ENCODE measurements around the gene CHRD. TPM values are rescaled to one million over a fixed set of nuclear protein-coding genes. Genes with fewer than 3 reads are reported as not detected.

CHRD gene
- total and polyA plus RNA-seq, 9 of the 15 experiments (the other 6 are each of a cell fraction or from before 2014, with no cell fraction given): 0.11 to 1.3 (median 0.59) TPM; not detected in 3

DNA sequence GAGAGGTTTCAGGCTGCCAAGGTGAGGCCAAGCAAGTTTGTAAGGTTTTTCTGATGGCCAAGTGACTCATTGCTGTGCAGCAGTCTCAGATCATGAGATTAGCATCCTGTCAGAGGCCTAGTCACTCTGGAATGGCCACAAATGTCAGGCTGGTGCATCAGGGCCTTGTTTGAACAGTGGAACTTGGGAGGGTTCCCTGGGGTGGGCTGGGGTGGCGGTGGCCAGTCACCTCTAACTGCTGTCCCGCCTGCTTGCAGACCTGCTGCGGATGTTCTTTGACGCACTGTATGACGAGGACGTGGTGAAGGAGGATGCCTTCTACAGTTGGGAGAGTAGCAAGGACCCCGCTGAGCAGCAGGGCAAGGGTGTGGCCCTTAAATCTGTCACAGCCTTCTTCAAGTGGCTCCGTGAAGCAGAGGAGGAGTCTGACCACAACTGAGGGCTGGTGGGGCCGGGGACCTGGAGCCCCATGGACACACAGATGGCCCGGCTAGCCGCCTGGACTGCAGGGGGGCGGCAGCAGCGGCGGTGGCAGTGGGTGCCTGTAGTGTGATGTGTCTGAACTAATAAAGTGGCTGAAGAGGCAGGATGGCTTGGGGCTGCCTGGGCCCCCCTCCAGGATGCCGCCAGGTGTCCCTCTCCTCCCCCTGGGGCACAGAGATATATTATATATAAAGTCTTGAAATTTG is 45.2 kb upstream of the CHRD start (continued):
- TF ChIP-seq, protein P1, sequence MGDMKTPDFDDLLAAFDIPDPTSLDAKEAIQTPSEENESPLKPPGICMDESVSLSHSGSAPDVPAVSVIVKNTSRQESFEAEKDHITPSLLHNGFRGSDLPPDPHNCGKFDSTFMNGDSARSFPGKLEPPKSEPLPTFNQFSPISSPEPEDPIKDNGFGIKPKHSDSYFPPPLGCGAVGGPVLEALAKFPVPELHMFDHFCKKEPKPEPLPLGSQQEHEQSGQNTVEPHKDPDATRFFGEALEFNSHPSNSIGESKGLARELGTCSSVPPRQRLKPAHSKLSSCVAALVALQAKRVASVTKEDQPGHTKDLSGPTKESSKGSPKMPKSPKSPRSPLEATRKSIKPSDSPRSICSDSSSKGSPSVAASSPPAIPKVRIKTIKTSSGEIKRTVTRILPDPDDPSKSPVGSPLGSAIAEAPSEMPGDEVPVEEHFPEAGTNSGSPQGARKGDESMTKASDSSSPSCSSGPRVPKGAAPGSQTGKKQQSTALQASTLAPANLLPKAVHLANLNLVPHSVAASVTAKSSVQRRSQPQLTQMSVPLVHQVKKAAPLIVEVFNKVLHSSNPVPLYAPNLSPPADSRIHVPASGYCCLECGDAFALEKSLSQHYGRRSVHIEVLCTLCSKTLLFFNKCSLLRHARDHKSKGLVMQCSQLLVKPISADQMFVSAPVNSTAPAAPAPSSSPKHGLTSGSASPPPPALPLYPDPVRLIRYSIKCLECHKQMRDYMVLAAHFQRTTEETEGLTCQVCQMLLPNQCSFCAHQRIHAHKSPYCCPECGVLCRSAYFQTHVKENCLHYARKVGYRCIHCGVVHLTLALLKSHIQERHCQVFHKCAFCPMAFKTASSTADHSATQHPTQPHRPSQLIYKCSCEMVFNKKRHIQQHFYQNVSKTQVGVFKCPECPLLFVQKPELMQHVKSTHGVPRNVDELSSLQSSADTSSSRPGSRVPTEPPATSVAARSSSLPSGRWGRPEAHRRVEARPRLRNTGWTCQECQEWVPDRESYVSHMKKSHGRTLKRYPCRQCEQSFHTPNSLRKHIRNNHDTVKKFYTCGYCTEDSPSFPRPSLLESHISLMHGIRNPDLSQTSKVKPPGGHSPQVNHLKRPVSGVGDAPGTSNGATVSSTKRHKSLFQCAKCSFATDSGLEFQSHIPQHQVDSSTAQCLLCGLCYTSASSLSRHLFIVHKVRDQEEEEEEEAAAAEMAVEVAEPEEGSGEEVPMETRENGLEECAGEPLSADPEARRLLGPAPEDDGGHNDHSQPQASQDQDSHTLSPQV (IDR thresholded peaks at IDR 0.05): peak; percentile 62; the same call in 1 of the 2 replicates
- TF ChIP-seq KDM1A (IDR thresholded peaks at IDR 0.05): peak; percentile 43 to 64
- TF ChIP-seq FOXK2 (conservative IDR thresholded peaks at IDR 0.05 in 1 of 2, IDR thresholded peaks at IDR 0.05 in 1 of 2; ENCODE audit: low read depth in 2 of 2): no peak
- no peak for TF ChIP-seq NONO (IDR thresholded peaks at IDR 0.05; ENCODE audit: low read depth in 2 of 2, low read length in 1 of 2)
- TF ChIP-seq ZNF143 (CRISPR knock-in tag; IDR thresholded peaks at IDR 0.05): no peak
- TF ChIP-seq ZNF431 (CRISPR knock-in tag; IDR thresholded peaks at IDR 0.05): no peak
- no peak for TF ChIP-seq ELF1 (tag; IDR thresholded peaks at IDR 0.05)
- 0 out of 2 replicates have a peak, but pooled peaks have one; percentile 13 for TF ChIP-seq L3MBTL2 (IDR thresholded peaks at IDR 0.05)
- TF ChIP-seq CREBBP (IDR thresholded peaks at IDR 0.05; ENCODE audit: low read depth, low read length): no peak
- no peak for TF ChIP-seq ATF7 (IDR thresholded peaks at IDR 0.05)
- TF ChIP-seq BRCA1 (IDR thresholded peaks at IDR 0.05): no peak
- no peak for TF ChIP-seq BRCA1 (CRISPR knock-in tag; IDR thresholded peaks at IDR 0.05)
- TF ChIP-seq ZNF121 (CRISPR knock-in tag; conservative IDR thresholded peaks at IDR 0.05): no peak
- TF ChIP-seq, protein P2, sequence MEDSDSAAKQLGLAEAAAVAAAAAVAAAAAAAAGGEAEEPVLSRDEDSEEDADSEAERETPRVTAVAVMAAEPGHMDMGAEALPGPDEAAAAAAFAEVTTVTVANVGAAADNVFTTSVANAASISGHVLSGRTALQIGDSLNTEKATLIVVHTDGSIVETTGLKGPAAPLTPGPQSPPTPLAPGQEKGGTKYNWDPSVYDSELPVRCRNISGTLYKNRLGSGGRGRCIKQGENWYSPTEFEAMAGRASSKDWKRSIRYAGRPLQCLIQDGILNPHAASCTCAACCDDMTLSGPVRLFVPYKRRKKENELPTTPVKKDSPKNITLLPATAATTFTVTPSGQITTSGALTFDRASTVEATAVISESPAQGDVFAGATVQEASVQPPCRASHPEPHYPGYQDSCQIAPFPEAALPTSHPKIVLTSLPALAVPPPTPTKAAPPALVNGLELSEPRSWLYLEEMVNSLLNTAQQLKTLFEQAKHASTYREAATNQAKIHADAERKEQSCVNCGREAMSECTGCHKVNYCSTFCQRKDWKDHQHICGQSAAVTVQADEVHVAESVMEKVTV (CRISPR knock-in tag; IDR thresholded peaks at IDR 0.05): no peak
- TF ChIP-seq, protein P3, sequence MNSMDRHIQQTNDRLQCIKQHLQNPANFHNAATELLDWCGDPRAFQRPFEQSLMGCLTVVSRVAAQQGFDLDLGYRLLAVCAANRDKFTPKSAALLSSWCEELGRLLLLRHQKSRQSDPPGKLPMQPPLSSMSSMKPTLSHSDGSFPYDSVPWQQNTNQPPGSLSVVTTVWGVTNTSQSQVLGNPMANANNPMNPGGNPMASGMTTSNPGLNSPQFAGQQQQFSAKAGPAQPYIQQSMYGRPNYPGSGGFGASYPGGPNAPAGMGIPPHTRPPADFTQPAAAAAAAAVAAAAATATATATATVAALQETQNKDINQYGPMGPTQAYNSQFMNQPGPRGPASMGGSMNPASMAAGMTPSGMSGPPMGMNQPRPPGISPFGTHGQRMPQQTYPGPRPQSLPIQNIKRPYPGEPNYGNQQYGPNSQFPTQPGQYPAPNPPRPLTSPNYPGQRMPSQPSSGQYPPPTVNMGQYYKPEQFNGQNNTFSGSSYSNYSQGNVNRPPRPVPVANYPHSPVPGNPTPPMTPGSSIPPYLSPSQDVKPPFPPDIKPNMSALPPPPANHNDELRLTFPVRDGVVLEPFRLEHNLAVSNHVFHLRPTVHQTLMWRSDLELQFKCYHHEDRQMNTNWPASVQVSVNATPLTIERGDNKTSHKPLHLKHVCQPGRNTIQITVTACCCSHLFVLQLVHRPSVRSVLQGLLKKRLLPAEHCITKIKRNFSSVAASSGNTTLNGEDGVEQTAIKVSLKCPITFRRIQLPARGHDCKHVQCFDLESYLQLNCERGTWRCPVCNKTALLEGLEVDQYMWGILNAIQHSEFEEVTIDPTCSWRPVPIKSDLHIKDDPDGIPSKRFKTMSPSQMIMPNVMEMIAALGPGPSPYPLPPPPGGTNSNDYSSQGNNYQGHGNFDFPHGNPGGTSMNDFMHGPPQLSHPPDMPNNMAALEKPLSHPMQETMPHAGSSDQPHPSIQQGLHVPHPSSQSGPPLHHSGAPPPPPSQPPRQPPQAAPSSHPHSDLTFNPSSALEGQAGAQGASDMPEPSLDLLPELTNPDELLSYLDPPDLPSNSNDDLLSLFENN (IDR thresholded peaks at IDR 0.05; ENCODE audit: low read depth in 2 of 2, low read length in 2 of 2): no peak
- TF ChIP-seq RCOR1 (IDR thresholded peaks at IDR 0.05; ENCODE audit: borderline replicate concordance in 1 of 2, low read depth in 2 of 2, low read length in 2 of 2): peak in 1 of 2 experiments; percentile 58; a peak in 1 of 4 replicates
- TF ChIP-seq, protein P4, sequence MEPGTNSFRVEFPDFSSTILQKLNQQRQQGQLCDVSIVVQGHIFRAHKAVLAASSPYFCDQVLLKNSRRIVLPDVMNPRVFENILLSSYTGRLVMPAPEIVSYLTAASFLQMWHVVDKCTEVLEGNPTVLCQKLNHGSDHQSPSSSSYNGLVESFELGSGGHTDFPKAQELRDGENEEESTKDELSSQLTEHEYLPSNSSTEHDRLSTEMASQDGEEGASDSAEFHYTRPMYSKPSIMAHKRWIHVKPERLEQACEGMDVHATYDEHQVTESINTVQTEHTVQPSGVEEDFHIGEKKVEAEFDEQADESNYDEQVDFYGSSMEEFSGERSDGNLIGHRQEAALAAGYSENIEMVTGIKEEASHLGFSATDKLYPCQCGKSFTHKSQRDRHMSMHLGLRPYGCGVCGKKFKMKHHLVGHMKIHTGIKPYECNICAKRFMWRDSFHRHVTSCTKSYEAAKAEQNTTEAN (CRISPR knock-in tag; IDR thresholded peaks at IDR 0.05): no peak
- TF ChIP-seq SLC30A9 (CRISPR knock-in tag; IDR thresholded peaks at IDR 0.05): no peak

Measured in K562 (cell line).